GM21529 (cell line): ENCODE measurements around the gene UGT2B17.

Source experiments
- ATAC-seq: cut with Tn5 transposase; IDR thresholded peaks from one replicate; pipeline ENCODE4 v1.9.1; 2021; ENCODE audit not compliant: unreplicated experiment

Gene UGT2B17

DNA sequence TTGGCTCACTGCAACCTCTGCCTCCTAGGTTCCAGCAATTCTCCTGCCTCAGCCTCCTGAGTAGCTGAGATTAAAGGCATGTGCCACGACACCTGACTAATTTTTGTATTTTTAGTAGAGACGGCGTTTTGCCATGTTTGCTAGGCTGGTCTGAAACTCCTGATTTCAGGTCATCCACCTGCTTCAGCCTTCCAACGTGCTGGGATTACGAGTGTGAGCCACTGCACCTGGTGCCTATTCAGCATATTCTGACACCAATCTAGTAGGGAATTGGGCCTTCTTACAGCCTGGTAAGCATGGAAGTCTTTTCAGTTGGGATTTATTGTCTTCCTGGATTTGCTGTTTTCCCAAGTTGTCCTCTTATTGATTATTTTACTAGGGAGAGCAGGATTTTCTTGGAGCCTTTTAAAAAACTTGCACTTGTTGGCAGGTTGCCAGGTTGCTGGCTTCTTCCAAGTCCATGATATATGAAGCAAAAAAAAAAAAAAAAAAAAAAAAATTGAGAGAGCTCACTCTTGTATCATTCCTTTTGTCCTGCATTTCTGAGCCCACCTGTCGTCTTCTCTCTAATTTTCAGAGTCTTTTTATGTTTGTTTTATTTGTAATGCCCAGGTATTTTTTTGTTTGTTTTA lies 85.2 kb downstream of the UGT2B17 start:
- ATAC-seq, result no peak

DNA sequence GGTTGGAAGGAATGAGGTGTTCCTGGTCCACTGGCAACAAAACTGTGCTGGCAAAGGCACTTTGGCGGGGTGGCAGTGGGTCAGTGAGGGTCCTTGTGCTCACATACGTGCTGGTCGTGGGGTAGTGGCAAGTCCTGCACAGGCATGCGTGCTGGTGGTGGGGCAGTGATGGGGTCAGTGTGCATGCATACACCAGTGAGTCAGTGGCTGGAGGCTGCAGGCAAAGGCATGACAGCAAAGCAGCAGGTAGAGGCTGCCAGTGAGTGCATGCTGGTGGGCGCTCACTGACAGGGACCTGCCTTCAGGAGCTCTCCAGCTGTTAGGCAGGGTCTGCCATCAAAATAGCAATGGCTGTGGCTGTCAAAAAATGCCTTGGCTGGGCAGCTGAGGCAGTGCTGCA lies 86.8 kb downstream of the UGT2B17 start:
- no peak for ATAC-seq
